Keratinocyte (primary cell): Measurements from ENCODE around the gene MRPS27.

Source experiments
- CTCF ChIP-seq, 3 experiments: IDR thresholded peaks in 1 of 3; conservative IDR thresholded peaks in 1 of 3; optimal IDR thresholded peaks in 1 of 3; 2 replicates in 2 of 3; 3 replicates in 1 of 3; pipeline versions ENCODE3 to v1.5.1; 2011; ENCODE audit warnings: low read length in 3 of 3, mild to moderate bottlenecking in 3 of 3, moderate library complexity in 2 of 3, control low read depth in 1 of 3, inconsistent platforms in 1 of 3; ENCODE audit not compliant: insufficient read depth in 2 of 3; ENCODE audit errors: extremely low read depth in 1 of 3
- EZH2 ChIP-seq: IDR thresholded peaks from one replicate; pipeline ENCODE4 v1.6.1; 2012; ENCODE audit warnings: inconsistent platforms, mild to moderate bottlenecking, low read length, moderate library complexity

GRCh38 chr5:72330712-72331111 is 10.7 kb upstream of the MRPS27 start:
- TF ChIP-seq CTCF (optimal IDR thresholded peaks at IDR 0.05 in 1 of 3, IDR thresholded peaks at IDR 0.05 in 1 of 3, conservative IDR thresholded peaks at IDR 0.05 in 1 of 3; ENCODE audit: extremely low read depth in 1 of 3, insufficient read depth in 2 of 3, low read length in 3 of 3) (no peak), EZH2 (no peak)
